NCI-H146 treated with DMSO at 0.1 percent for 48 hours (cell line): ENCODE results near the gene CXorf66.
"Not testable (repeated sequence)": the region's sequence is repeated elsewhere in the genome, so short reads cannot be mapped to it uniquely, and the experiment has no call there.

Experiments
- DNase-seq: peaks from one replicate; lab custom pipeline; 2025; ENCODE audit not compliant: unreplicated experiment; lab: John Stamatoyannopoulos, UW

CXorf66 gene, protein sequence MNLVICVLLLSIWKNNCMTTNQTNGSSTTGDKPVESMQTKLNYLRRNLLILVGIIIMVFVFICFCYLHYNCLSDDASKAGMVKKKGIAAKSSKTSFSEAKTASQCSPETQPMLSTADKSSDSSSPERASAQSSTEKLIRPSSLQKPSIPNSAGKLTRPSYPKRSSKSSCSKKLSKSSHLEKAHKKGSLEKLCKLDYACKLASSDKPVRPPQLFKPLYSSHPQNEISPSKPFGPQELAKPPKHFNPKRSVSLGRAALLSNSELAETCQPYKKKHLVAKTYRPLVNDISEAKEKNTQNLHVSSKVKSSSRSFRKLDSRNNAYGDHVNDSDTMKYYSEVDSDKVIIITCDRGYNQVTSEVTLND

DNA sequence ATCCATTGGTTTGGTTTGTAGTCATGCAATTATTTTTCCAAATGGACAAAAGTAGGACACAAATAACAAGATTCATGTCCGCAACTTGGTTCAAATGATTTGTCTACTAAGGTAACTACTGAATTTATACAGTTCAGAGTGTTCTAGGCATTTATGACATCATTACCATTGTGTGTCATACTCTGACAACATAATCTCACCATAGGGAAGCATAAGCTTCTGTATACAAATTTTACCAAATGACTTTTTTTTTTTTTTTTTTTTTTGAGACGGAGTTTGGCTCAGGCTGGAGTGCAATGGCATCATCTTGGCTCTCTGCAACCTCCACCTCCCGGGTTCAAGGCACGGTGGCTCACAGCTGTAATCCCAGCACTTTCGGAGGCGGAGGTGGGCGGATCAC, at the start of gene CXorf66:
Gene CXorf66 (minus strand): TSS at position 101 of the 400 bp plus-strand sequence. CDS start 25 bp downstream, at position 76.
- DNase-seq, result no peak

DNA sequence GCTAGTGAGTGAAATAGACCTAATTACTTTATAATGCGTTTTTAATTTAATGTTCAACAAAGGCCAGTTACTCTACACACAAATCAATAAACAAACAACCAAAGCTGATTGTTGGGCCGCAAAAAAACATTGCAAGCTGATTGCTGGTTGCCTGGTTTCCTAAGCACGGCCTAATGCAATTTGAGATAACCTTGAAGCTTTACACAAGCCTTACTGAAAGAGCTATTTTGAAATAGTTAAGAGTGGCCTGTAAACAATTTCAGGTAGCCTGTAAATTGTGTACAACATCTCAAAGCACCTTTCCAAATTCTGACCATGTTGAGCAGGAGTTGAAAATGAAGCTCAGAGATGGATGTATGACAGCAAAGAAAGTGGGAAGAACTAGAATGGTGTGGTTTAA, 17.5 kb upstream of the CXorf66 start:
- DNase-seq, result no peak

DNA sequence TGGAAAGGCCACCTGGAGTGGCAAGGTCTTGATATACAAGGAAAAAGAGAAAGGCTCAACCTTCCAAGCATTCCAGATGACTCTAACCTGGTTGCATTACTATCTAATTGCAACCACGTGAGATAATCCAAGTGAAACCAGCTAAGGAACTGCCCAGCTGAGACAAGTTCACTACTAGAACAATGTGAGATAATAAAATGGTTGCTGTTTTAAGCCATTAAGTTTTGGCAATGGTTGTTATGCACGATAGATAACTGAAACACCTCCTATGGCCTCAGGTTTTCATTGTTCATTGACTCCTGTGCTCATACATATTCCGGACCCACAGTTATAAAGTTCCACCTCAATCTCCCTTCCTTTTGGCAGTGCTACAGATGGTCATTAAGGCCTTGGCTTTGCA, 9.2 kb upstream of the CXorf66 start:
- no peak for DNase-seq

DNA sequence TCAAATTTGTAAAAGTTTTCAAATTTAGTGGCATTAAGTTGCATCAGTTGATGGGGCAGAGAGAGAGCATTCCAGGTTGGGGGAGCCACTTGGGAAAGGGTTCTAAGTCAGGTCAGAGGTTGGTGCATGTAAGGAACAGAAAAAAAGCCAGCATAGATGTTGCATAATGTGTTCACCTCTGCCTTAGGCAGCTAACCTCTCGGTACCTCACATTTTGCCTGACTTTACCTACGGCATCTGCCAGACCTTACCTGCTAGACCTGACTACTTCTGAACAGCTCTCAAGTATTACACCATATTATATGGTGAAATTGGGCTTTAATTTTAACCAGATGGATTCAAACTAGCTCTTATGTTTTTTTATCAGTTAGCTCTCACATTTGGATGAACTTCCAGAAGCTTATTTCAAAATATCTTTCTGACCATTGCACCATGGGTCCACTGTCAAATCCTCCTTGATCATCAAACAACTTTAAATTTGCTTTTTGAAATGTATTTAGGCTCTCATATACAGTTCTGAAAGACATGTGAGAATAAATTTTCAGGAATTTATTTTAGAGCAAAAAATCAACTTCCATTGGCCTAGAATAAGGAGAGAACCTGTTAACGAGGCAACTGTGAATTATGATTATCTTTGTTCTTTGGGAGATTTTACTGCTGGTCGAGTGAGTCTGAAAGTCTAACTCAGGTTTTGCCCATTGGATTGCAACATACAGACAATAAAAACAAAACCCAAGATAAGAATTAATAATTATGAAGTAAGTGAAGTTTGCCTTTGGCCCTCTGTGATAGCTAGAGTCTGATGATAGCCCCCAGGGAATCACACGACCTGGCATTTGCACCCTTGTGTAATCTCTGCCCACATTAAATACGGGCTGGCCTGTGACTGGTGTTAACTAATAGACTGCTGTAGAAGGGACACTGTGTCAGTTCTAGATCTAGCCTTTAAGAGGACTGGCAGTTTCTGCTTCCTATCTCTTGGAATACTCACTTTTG, 7.6 kb upstream of the CXorf66 start:
- DNase-seq, result no peak

DNA sequence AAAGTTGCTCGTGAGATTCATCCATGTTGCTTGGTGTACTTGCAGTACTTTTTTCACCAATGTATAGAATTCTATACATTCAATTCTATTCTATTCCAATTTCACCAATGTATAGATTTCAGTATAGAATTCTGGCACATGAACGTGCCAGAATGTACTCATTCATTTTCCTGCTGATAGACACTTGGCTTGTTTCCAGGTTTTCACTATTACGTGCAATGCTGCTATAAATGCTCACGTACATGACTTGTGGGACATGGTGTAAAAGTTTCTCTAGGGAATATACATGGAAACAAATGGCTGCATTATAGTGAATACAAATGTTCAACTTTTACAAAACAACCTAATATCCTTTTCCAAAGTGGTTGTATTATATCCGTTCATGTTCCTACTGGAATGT, 6.8 kb upstream of the CXorf66 start:
- no peak for DNase-seq

DNA sequence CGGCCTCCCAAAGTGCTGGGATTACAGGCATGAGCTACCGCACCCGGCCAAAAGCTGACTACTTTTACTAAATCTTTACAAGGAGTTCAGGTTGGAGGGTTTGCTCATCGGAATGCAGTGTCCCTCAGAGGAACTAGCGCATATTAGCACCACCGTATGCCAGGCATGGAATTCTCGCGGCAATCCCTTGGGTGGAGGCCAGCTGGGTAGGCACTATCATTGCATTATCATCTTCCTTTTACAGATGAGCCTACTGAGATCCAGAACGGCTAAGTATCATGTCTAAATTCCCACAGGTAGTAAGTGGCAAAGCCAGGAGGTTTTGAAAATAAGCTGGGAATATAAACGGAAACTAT, 6.1 kb upstream of the CXorf66 start:
- DNase-seq, result no peak

DNA sequence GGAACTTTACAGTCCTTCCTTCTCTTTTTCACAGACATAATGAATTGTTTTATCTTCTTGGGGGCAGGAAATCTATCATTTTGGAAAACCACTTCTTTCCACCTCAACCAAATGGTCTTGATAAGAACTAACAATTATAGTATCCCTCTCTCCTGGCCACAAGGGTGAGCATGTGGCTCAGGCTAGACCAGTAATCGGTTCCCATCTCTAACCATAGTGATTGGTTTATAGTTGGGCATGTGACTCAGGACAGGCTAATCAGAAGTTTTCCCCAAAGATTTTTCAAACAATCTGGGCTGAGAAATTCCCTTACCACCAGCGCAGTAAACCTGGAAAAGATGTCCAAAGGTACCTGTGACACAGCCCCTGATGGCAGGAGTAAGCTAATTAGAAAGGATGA, 4.0 kb upstream of the CXorf66 start:
- DNase-seq, result no peak

DNA sequence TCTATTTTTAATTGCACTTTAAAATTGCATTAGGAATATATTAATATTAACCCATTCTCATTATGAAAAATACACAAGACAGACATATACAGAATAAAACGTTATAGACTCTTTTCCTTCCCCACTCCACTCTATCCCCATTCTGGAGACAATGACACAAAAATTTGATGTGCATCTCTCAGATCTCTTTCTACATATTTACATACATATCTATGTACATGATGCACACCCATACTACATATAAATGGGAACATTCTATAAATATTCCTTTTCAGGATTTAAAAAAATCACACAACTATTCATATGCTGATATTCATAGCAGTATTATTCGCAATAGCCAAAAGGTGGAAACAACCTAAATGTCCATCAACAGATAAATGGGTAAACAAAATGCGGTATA, 2.4 kb upstream of the CXorf66 start:
- DNase-seq, result no peak

DNA sequence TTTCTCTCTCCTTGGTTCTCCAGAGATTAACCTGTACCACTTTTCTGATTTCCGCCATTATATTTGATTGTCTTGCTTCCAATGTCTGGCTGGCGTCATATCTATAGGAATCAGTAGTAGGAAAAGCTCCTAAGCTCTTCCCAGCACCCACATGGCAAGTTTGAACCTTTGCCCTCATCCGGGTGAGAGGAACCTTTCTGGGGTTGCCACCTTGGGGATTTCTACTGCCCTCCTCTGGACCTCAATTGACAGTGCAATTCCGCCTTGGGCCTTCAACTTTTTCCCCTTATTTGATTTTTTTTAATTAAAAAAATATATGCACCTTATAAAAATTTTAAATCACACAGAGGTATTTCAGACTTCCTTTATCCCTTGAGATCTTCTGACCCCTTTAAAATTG, 2.0 kb upstream of the CXorf66 start:
- DNase-seq, result no peak

DNA sequence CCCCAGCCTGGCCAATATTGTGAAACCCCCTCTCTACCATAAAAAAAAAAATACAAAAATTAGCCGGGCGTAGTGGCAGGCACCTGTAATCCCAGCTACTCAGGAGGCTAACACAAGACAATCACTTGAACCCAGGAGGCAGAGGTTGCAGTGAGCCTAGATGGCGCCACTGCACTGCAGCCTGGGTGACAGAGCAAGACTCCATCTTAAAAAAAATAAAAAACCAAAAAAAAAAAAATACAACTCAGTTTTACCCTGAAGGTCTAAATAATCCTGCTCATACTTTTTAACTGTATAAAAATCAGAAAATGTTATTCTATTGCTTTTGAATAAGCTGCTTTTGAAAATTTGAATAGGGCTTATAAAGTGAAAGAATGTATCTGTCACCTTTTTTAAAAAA, 838 bp upstream of the CXorf66 start:
- DNase-seq, result not testable (repeated sequence)

DNA sequence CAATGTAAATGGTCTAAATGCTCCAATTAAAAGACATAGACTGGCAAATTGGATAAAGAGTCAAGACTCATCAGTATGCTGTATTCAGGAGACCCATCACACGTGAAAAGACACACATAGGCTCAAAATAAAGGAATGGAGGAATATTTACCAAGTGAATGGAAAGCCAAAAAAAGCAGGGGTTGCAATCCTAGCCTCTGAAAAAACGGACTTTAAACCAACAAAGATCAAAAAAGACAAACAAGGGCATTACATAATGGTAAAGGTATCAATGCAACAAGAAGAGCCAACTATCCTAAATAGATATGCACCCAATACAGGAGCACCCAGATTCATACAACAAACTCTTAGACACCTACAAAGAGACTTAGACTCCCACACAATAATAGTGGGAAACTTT, 4.2 kb downstream of the CXorf66 start:
- DNase-seq, result not testable (repeated sequence)

DNA sequence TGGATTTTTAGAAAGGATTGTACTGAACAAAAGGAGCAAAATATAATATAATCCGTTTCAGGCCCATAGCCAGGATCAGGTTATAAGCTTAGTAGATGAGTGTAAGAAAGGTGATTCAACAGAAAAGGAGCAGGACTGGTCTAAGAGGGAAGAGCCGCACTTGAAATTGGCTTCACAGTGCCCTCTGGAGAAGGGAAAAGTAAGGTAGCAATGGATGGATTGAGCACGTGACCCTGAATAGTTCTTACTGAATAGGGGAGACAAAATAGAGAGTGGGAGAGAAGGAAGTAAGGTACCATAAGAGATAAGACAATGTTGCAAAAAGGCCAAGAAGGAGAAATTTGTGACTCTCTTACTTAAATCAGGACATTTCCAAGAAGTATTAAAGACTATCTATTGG, 15.6 kb downstream of the CXorf66 start:
- no peak for DNase-seq

DNA sequence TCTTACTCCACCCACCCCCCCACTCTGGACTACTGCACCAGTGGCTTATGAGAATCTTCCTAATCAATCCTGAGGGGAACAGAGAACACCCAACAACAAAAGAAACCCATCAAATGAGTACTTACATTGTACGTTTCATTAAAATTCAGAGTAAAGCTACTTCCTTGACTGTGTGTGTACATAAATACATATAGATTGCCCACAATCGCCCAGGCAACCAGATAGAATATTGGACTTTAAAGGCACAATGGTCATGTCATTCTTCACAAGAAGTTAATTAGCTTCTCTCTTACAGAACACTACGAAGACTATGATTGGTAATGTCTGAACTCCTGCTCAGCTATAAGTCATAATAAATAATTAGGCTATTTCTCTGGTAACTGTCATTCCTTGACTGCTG, 20.2 kb downstream of the CXorf66 start:
- no peak for DNase-seq

DNA sequence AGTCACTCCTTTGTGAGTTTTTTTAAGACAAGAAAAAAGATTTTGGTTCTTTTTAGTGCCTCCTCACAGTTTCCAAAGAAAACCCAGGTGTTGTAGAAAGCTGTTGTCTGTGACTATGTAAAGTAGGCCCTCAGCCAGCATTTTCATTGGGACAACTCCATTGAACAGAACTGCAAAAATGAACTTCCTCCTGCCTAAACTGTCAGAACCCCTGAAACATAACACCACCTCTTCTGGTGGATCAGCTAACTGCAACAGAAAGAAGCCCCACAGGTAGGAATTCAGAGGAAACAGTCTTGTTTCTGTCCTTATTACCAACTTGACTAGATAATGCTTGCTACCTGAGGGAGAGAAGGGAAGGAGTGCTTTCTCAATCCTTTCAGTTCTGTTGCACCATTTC, 29.1 kb downstream of the CXorf66 start:
- no peak for DNase-seq

DNA sequence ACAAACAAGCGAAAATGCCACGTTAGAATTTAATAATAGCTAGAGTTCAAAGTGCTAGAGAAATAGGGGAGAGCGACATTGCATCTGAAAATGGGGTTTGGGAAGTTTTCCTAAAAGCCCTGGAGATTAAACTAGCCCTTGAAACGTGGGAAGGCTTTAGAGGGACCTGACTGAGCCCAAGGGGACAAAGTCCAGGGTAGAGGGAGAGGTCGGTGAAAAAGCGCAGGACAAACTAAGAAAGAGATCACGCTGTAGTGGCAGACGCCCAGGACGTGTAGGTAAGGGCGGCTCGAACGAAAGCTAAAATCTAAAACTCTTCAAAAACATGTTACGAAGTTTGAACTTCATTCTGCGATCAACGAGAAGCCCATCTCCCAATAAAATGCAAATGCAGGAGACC, 31.4 kb downstream of the CXorf66 start:
- DNase-seq, result no peak

DNA sequence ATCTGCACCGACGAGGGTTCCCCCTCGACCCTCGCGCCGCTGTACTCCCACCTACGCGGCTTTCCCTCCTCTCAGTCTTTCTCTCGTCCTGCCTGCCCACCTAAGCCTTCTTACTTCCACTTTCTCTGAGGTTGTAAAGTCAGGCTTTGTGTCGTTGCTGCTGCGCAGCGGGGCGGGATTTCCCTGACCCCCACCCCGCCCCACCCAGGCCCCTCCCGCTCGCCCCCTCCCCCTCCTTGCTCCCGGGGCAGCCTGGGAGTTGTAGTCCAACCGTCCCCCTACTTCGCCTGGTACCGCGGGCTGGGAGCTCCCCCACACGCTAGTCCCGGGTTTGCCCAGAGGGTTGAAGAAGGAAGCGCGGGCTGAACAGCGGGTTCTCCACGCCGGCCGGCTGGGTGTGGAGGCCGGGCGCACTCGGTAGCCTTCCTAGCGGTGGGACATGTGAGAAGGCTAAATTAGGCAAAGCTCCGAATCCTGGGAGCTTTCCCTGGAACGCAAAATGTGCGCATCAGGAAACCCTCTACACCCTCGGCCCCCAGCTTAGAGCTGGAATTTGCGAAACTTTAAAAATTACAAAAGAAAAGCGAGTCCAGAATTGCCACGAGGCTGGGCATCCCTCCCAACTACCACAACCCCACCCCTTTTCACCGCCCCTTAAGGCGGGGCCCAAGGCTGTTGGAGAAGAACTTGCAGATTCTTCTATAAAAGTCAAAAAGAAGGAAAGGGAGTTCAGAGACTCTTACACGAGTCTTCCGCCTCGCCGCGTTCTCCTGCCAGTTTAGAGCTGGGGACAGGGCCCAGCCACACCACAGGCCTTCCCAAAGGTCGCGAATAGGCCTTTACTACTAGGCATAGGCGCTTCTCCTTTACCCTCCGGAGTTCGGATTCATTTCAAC, 32.2 kb downstream of the CXorf66 start, which contains the start of gene ATP11C:
Gene ATP11C (minus strand): TSS at position 153 of the 896 bp plus-strand sequence. CDS start 1,011 bp downstream, outside the sequence.
- no peak for DNase-seq

DNA sequence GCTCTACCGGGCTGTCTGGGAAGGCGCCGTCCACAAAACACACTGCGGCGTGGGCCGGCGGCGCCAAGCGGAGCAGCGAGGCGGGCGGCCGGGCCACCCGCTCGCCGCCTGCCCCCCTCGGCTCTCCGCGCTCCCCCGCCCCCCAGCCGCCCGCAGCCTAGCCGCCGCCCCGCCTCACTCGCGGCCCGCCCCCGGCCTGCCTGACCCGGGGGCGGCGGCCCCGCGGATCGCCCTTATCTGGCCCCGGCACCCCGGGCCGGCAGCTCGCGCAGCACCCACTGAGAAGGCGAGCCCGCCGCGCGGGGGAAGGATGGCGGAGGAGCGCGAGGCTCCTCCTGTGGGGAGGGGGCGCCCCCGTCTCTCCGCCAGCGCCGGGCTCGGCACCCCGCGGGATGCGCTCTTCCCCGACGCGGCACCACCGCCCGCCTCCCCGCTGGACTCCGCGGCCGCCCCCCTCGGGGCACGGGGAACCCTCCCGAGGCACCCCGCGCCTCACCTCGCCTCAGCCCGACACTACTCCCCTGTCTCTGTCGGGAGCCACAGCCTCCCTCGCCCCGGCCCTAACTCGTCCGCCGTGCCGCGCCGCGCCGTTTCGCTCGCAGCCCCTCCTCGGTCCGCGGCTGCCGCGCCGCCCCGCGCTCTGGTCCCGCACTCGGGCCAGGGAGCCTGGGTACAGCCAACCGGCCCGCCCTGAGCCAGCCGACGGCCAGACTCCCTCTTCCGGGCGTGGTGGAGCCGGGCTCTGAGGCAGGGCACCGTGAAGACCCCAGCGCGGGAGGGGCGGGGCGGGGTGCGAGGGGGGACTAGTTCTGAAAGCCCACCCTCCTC, 33.0 kb downstream of the CXorf66 start:
- DNase-seq, result peak; percentile 0

DNA sequence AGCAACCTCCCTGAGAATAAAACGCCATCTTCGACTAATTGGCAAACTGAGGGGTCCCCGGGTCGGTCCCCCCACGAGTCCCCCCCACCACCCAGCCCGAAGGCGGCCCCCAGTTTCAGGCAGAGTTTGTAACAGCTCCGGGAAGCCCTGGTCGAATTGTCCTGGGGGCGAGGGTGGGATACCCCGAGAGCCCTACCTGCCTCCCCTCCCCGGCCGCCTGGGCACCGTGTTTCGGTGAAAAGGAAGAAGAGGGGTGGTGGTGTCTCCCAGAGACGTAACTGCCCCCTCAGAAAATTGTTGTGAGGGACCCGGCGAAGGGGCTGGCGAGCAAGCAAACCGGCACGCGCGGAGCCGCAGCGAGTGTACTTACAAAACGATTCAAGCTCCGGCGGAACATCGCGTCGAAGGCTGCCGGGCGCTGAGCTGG, 33.7 kb downstream of the CXorf66 start:
- no peak for DNase-seq

DNA sequence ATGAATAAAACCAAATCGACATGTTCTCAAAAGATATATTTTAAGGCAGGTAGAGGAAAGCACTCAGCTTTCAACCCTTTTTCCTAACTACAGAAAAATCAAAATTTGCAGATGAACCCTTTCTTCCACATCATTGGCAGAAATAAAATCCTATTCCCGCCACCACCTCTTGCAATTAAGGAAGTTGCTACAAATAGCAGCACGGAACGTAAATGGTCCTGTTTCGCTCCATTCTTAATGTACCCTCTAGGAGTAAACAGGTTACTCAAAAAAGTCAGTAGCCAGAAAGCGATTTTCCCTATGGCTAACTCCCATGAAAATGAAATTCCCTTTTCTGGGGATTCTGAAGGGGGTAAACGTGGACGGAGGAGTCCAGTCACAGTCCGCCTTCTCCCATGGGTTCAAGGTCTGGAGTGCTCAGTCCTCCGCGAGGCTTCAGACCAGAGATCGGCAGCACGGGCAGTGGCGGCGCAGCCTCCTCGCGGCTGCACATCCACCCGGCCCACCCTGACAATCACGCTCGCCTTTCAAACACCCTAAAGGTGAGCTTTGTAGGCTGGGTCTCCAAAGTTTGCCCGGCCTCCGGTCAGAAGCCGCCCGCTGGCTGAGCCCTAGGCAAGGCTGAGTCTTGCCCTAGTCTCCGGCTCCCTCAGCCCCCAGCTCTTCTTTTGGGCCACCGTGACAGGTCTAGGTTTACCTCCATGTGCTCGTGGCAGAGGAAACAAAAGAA, 34.2 kb downstream of the CXorf66 start:
- no peak for DNase-seq
